HFF-Myc (cell line): ENCODE measurements around the gene PPP1R7.

Source experiments
- DNase-seq: peaks from one replicate; pipeline ENCODE4 v3.0.0-alpha.2; 2011; ENCODE audit warnings: low read depth; ENCODE audit errors: extremely low read depth
- H3K4me3 ChIP-seq: replicated peaks from 2 replicates; pipeline ENCODE4 v1.5.1; 2011; ENCODE audit warnings: low read depth, mild to moderate bottlenecking, control low read depth, low read length
- CTCF ChIP-seq: IDR thresholded peaks from 2 replicates; pipeline ENCODE4 v1.5.1; 2012; ENCODE audit warnings: mild to moderate bottlenecking, low read depth, low read length, control low read depth; ENCODE audit errors: missing control alignments

PPP1R7 gene

GRCh38 chr2:241121008-241121407 is 29.3 kb upstream of the PPP1R7 start:
- no peak for DNase-seq
- TF ChIP-seq CTCF = no peak
- no peak overlapping the region for H3K4me3 ChIP-seq

- no peak overlapping the region for H3K4me3 ChIP-seq
- DNase-seq = no peak
- TF ChIP-seq CTCF = no peak
These were observed 27.8 kb upstream of the PPP1R7 start for GRCh38 chr2:241122376-241123002.

GRCh38 chr2:241123816-241124536 is 26.3 kb upstream of the PPP1R7 start:
- H3K4me3 ChIP-seq = no peak overlapping the region
- DNase-seq = no peak
- TF ChIP-seq CTCF = no peak

- no peak overlapping the region for H3K4me3 ChIP-seq
- no peak for DNase-seq
- TF ChIP-seq CTCF = no peak
These were observed 24.6 kb upstream of the PPP1R7 start for GRCh38 chr2:241125626-241126025.

GRCh38 chr2:241126201-241126611 is 24.1 kb upstream of the PPP1R7 start:
- no peak for TF ChIP-seq CTCF
- no peak overlapping the region for H3K4me3 ChIP-seq
- DNase-seq = no peak

- no peak overlapping the region for H3K4me3 ChIP-seq
- no peak for DNase-seq
- no peak for TF ChIP-seq CTCF
These were observed 23.5 kb upstream of the PPP1R7 start for GRCh38 chr2:241126771-241127202.

GRCh38 chr2:241128266-241128665 is 22.0 kb upstream of the PPP1R7 start:
- H3K4me3 ChIP-seq = no peak overlapping the region
- DNase-seq = no peak
- TF ChIP-seq CTCF = no peak
